Skeletal muscle tissue (tissue), 4 donors: ENCODE data around the gene ADAMTSL1. TPM values are rescaled to one million over a fixed set of nuclear protein-coding genes. Genes with fewer than 3 reads are reported as not detected.

Source experiments
- H3K27ac ChIP-seq: one replicate; pipeline ENCODE4 v1.7.0; 2013; ENCODE audit warnings: mild to moderate bottlenecking, low read depth, low read length, inconsistent platforms
- H3K27me3 ChIP-seq, 3 donors: one replicate each; pipeline ENCODE4 v1.7.0; 2013; ENCODE audit warnings: low read length in 3 of 3; ENCODE audit not compliant: control insufficient read depth in 3 of 3, insufficient read depth in 3 of 3
- H3K36me3 ChIP-seq, 3 donors: one replicate each; pipeline ENCODE4 v1.7.0; 2013; ENCODE audit warnings: low read length in 3 of 3; ENCODE audit not compliant: control insufficient read depth in 3 of 3, insufficient read depth in 3 of 3
- H3K4me1 ChIP-seq, 3 donors: one replicate each; pipeline ENCODE4 v1.7.0; 2013; ENCODE audit warnings: low read length in 3 of 3, mild to moderate bottlenecking in 3 of 3; ENCODE audit not compliant: control insufficient read depth in 3 of 3, insufficient read depth in 3 of 3
- H3K4me3 ChIP-seq, 3 donors: one replicate each; pipeline ENCODE4 v1.7.0; 2013; ENCODE audit warnings: low read length in 3 of 3
- H3K9ac ChIP-seq, 3 donors: one replicate each; pipeline ENCODE4 v1.7.0; 2013; ENCODE audit warnings: low read length in 3 of 3, mild to moderate bottlenecking in 3 of 3, moderate library complexity in 2 of 3, low read depth in 1 of 3
- H3K9me3 ChIP-seq, 3 donors: one replicate each; pipeline ENCODE4 v1.7.0; 2013; ENCODE audit warnings: low read length in 3 of 3; ENCODE audit not compliant: control insufficient read depth in 3 of 3
- total RNA-seq: library from RNA; depleted of rRNA; stranded (reverse); fragments of >200 nt; gene quantifications from one replicate; pipeline ENCODE4 v1.2.3, GENCODE V29; 2014
- donor health status: Osteomylitis.

ADAMTSL1 gene
- total RNA-seq, 1 donor from 2014 or later = 18.3 TPM

GRCh38 chr9:18907927-18908625 lies 434.1 kb downstream of the ADAMTSL1 start:
- Histone ChIP-seq H3K9ac (no peak overlapping the region), H3K27me3 (peaks cover 0 to 6% (median 6%) of the 10 kb centered on the region in 3 donors), H3K4me3 (no peak overlapping the region), H3K9me3 (no peaks in the 10 kb centered on the region), H3K36me3 (no peaks in the 10 kb centered on the region), H3K4me1 (no peaks in the 10 kb centered on the region), H3K27ac (no peak overlapping the region)

DNA sequence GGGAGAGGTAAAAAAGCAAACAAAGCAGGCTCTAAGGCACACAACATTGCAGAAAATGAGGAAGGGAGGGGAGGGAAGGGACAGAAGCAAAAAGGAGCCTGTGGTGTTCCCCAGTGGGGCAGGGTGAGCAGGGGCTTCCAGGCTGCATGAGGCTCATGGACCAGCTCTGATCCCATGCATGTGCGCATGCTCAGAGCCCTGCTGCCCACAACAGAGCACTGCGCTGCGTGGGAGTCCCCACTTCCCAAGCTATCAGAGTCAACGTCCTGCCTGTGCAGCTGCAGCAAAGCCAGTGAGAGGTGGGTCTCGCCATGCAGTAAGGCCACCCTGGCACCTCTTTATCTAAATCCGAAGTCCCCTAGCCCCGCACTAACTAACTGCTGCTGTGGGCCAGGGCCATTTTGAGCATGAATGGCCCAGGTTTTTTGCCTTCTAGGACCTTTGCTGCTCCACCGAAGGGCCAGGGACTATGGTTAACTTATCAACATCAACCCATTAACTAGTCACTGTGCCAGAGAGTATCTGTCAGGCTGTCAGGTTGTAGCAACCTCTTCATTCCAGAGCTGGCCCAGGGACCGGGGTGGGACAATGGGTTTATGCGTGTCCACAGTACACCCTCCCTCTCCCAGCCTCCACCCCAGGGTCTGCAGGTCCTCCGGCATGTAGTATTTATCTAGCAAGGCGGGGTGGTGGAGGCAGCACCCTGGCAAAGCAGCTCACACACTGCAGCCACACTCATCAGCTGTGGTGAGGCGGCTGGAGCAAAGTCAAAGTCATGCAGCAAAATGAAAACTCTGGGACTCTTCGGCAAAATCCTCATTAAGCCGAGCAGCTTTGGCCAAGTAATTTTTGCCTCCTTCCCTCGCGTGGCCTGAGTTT lies 435.4 kb downstream of the ADAMTSL1 start:
- Histone ChIP-seq H3K9ac (no peak overlapping the region), H3K4me1 (no peaks in the 10 kb centered on the region), H3K27me3 (peaks cover 0 to 6% (median 6%) of the 10 kb centered on the region in 3 donors), H3K36me3 (no peaks in the 10 kb centered on the region), H3K4me3 (no peak overlapping the region), H3K27ac (no peak overlapping the region), H3K9me3 (no peaks in the 10 kb centered on the region)

GRCh38 chr9:18910435-18910834 lies 436.5 kb downstream of the ADAMTSL1 start:
- H3K9me3 ChIP-seq = no peaks in the 10 kb centered on the region
- peaks cover 0 to 6% (median 6%) of the 10 kb centered on the region in 3 donors for H3K27me3 ChIP-seq
- H3K36me3 ChIP-seq = no peaks in the 10 kb centered on the region
- H3K27ac ChIP-seq = no peak overlapping the region
- no peaks in the 10 kb centered on the region for H3K4me1 ChIP-seq
- H3K9ac ChIP-seq = no peak overlapping the region
- no peak overlapping the region for H3K4me3 ChIP-seq

- Histone ChIP-seq H3K4me1 (no peaks in the 10 kb centered on the region), H3K36me3 (no peaks in the 10 kb centered on the region), H3K27me3 (peaks cover 0 to 6% (median 6%) of the 10 kb centered on the region in 3 donors), H3K9ac (no peak overlapping the region), H3K4me3 (no peak overlapping the region), H3K27ac (no peak overlapping the region), H3K9me3 (no peaks in the 10 kb centered on the region)
Observed at GRCh38 chr9:18910916-18911315, 437.0 kb downstream of the ADAMTSL1 start.

DNA sequence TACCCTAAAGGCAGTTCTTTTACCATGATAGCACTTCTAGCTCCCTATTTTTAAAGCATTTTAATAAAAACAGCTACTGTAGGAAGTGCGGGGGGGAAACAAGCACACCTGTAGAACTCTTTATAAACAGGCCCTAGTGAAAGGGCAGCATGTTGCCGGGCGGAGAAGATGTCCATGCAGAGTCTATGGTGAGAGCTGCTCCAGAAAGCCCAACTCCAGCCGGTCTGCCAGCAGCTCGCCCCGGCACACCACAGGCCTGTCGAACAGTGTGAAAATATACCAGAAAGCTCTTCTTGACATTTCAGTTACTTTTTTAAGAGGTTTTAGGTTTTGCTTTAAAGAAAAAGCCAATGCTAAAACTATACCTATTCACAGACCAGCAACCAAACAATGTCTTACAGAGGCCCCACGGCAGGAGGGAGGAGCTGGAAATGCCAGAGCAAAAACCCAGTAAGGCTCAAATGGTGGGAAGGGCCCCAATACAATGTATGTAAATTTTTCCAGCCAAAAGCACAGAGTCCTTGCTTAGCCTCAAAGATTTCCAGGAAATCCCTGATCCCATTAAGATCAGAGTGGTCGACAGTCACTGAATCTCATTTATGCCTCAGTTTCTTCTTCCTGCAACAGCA lies 437.9 kb downstream of the ADAMTSL1 start:
- Histone ChIP-seq H3K27ac (no peak overlapping the region), H3K9ac (no peak overlapping the region)

DNA sequence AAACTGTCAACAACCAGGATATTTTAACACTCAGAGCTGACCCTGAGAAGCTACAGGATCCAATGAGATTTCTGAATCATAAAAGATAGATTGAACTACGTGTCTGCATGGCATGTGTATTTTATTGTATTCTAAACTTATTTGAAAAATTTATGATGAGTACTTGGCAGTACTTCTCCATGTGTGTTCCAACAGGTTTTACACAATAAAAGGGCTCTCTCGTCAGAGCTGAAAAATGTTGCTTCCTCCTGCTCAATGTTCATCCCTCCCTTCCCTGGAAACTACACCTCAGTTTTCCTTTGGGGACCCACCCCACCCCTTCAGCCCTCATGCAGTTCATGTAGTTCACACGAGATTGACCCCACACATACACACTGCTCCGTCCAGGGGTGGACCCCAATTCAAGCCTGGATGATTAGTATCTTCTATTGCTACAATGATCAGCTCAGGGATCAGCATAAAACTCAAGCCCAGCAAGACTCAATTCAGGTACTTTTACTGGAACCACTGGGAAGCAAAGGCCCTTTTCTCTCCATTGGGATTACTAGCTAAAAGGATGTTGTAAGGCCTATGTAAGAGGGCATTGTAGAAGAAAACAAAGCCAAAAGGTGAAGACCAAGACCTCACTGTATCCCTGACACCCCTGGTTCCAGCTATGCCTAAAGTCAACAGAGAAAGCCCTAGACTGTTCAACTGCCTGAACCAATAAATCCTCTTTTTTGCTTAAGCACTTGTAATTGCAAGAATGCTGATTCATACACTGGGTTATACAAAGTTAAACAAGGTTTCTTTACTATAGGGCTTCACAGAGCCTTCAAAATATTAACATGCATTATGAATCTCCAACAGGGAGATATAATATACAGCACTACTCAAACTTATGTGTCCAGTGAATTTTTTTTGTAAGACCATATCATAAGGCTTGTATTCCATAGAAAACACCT lies 446.5 kb downstream of the ADAMTSL1 start:
- Histone ChIP-seq H3K36me3 (no peaks in the 10 kb centered on the region), H3K27me3 (no peaks in the 10 kb centered on the region), H3K9ac (no peak overlapping the region), H3K9me3 (no peaks in the 10 kb centered on the region), H3K27ac (no peak overlapping the region), H3K4me3 (no peak overlapping the region), H3K4me1 (peaks cover 8 to 10% (median 9%) of the 10 kb centered on the region in 3 donors)

More for the DNA sequence above, 437.9 kb downstream of the ADAMTSL1 start:
- Histone ChIP-seq H3K4me3 (no peak overlapping the region), H3K4me1 (no peaks in the 10 kb centered on the region), H3K27me3 (peaks cover 0 to 6% (median 6%) of the 10 kb centered on the region in 3 donors), H3K36me3 (no peaks in the 10 kb centered on the region), H3K9me3 (no peaks in the 10 kb centered on the region)

DNA sequence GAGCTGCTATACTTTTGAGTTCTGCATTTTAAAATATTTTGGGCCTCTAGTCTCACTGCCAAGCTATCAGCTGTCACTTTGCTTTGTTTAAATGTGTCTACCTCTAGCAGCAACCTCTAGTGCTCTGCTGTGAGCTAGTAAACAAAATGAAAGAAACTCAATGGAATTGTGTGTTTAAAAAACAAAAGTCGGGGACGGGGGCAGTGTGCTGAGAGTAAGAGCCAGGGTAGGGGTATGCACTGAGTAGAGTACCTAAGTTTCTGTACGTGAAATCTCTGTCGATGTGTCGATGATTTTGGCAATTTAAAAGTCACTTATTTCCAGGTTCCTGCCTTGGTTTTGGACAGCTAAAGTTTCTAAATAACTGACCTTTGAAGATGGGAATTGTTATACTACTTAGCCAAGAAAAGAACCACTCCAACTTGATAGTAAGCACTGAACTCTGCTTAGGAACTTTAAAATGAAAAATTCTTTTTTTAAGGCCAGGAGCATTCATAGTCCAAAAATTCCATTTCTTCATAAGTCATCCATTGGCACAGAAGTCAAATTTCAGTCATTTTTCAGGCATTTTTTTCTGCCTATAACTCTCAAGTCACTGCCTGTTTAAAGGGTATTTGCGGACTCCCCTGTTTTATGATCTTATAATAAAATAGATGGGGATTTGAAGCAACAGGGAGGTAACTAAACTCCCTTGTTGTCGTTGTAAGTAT lies 447.6 kb downstream of the ADAMTSL1 start:
- Histone ChIP-seq H3K9ac (no peak overlapping the region), H3K4me3 (no peak overlapping the region), H3K4me1 (peaks cover 8 to 10% (median 9%) of the 10 kb centered on the region in 3 donors), H3K27me3 (no peaks in the 10 kb centered on the region), H3K36me3 (no peaks in the 10 kb centered on the region), H3K9me3 (no peaks in the 10 kb centered on the region), H3K27ac (no peak overlapping the region)

DNA sequence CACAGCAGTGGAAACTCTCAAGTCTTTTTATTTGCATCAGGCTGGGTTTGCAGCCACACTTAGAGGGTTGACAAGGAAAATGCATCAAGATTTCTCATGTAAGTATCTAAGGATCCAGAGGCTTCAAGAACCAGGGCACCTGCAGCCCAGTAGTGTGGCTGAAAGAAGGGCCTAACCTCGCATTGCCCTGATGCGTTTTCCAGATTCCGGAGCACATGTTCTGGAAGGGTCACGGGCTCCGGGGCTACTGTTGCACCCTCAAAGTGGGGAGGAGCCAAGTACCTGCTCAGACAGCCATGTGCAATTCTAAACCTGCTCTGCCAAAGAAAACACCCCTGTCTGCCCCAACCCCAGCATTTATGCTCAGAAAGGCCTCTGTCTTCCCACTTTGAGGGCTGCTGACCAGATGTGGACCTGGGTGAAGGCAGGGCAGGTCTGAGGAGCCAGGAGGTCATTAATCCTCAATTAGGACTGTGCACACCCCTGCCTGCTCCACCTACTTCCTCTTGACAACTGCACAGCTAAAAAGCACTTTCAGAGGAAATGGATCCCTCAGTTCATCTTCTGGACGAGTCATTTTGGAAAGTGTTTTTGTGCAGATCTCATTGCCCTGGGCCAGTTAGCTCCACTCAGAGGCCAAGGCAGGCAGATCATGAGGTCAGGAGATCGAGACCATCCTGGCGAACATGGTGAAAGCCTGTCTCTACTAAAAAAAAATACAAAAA lies 448.4 kb downstream of the ADAMTSL1 start:
- H3K9me3 ChIP-seq = no peaks in the 10 kb centered on the region
- no peak overlapping the region for H3K27ac ChIP-seq
- H3K9ac ChIP-seq = no peak overlapping the region
- no peaks in the 10 kb centered on the region for H3K27me3 ChIP-seq
- no peaks in the 10 kb centered on the region for H3K36me3 ChIP-seq
- H3K4me3 ChIP-seq = no peak overlapping the region
- H3K4me1 ChIP-seq = peaks cover 8 to 10% (median 9%) of the 10 kb centered on the region in 3 donors
